HEK293 (cell line): ENCODE measurements around the gene AFG1L.
A peak's percentile ranks its signal among the peaks of the same experiment; 100 is the strongest.

Experiments
- CTCF ChIA-PET: fragments of 350-600 bp; formaldehyde crosslinking; extraction: SDS; loops from one replicate; lab custom pipeline; 2021; ENCODE audit warnings: antibody characterized with exemption; lab: Yijun Ruan, JAX
- POLR2A ChIA-PET: fragments of 300-600 bp; formaldehyde crosslinking; extraction: SDS; loops from one replicate; lab custom pipeline; 2020; ENCODE audit warnings: antibody characterized with exemption, inconsistent platforms; lab: Yijun Ruan, JAX
- H3K27ac ChIP-seq: fragments of 200-500 bp; sonication (Bioruptor generic); 2 replicates; pipeline ENCODE4 v1.5.1; 2014; ENCODE audit warnings: low read depth, low read length, control low read depth, inconsistent platforms; ENCODE audit errors: extremely low read depth
- H3K36me3 ChIP-seq, 2 experiments: fragments of 200-500 bp in 1 of 2; sonication (Bioruptor generic) in 1 of 2; 1 replicate in 1 of 2; 2 replicates in 1 of 2; pipeline ENCODE4 v1.5.1; 2014 to 2017; ENCODE audit warnings: inconsistent platforms in 2 of 2, low read length in 2 of 2; ENCODE audit not compliant: control insufficient read depth in 2 of 2, insufficient read depth in 1 of 2
- H3K4me1 ChIP-seq: fragments of 200-500 bp; sonication (Bioruptor generic); 2 replicates; pipeline ENCODE4 v1.5.1; 2014; ENCODE audit warnings: mild to moderate bottlenecking, low read length, inconsistent platforms; ENCODE audit not compliant: control insufficient read depth, insufficient read depth
- H3K4me3 ChIP-seq: 2 replicates; pipeline ENCODE4 v1.5.1; 2011; ENCODE audit warnings: low read depth, mild to moderate bottlenecking, control low read depth, low read length, moderate library complexity
- H3K9me3 ChIP-seq: fragments of 200-500 bp; sonication (Bioruptor generic); 2 replicates; pipeline ENCODE4 v1.5.1; 2014; ENCODE audit warnings: low read depth, low read length, inconsistent platforms; ENCODE audit not compliant: control insufficient read depth, insufficient read depth
- EGR2 ChIP-seq: fragments of 450-650 bp; formaldehyde crosslinking; IDR thresholded peaks from 2 replicates; pipeline ENCODE4 v1.5.1; 2016; ENCODE audit warnings: low read depth, missing biosample characterization, missing genetic modification characterization
- MYNN ChIP-seq: fragments of 450-650 bp; formaldehyde crosslinking; IDR thresholded peaks from 2 replicates; pipeline ENCODE4 v1.5.1; 2016; ENCODE audit warnings: missing biosample characterization, missing genetic modification characterization, borderline replicate concordance
- PRDM4 ChIP-seq: fragments of 450-650 bp; formaldehyde crosslinking; IDR thresholded peaks from 2 replicates; pipeline ENCODE4 v1.5.1; 2017; ENCODE audit warnings: missing biosample characterization, missing genetic modification characterization
- ZFP37 ChIP-seq: fragments of 450-650 bp; formaldehyde crosslinking; IDR thresholded peaks from 2 replicates; pipeline ENCODE4 v1.5.1; 2016; ENCODE audit warnings: missing biosample characterization, missing genetic modification characterization
- ZNF10 ChIP-seq: fragments of 450-650 bp; formaldehyde crosslinking; IDR thresholded peaks from 2 replicates; pipeline ENCODE4 v1.5.1; 2017; ENCODE audit warnings: missing biosample characterization, missing genetic modification characterization
- ZNF133 ChIP-seq: fragments of 450-650 bp; formaldehyde crosslinking; IDR thresholded peaks from 2 replicates; pipeline ENCODE4 v1.5.1; 2016; ENCODE audit warnings: missing biosample characterization, missing genetic modification characterization
- ZNF169 ChIP-seq: fragments of 450-650 bp; formaldehyde crosslinking; IDR thresholded peaks from 2 replicates; pipeline ENCODE4 v1.5.1; 2016; ENCODE audit warnings: missing biosample characterization, missing genetic modification characterization
- ZNF175 ChIP-seq: fragments of 450-650 bp; formaldehyde crosslinking; IDR thresholded peaks from 2 replicates; pipeline ENCODE4 v1.5.1; 2016; ENCODE audit warnings: missing biosample characterization, missing genetic modification characterization
- ZNF280D ChIP-seq: fragments of 450-650 bp; formaldehyde crosslinking; IDR thresholded peaks from 2 replicates; pipeline ENCODE4 v1.5.1; 2016; ENCODE audit warnings: missing biosample characterization, missing genetic modification characterization
- ZNF404 ChIP-seq: fragments of 450-650 bp; formaldehyde crosslinking; IDR thresholded peaks from 2 replicates; pipeline ENCODE4 v1.5.1; 2017; ENCODE audit warnings: missing biosample characterization, missing genetic modification characterization
- ZNF416 ChIP-seq: fragments of 450-650 bp; formaldehyde crosslinking; IDR thresholded peaks from 2 replicates; pipeline ENCODE4 v1.5.1; 2016; ENCODE audit warnings: missing biosample characterization, missing genetic modification characterization
- ZNF473 ChIP-seq: fragments of 450-650 bp; formaldehyde crosslinking; IDR thresholded peaks from 2 replicates; pipeline ENCODE4 v1.5.1; 2017; ENCODE audit warnings: missing biosample characterization, missing genetic modification characterization
- ZNF513 ChIP-seq: fragments of 450-650 bp; IDR thresholded peaks from 2 replicates; pipeline ENCODE4 v1.5.1; 2018; ENCODE audit warnings: missing biosample characterization, missing genetic modification characterization
- ZNF521 ChIP-seq: fragments of 450-650 bp; formaldehyde crosslinking; IDR thresholded peaks from 2 replicates; pipeline ENCODE4 v1.5.1; 2017; ENCODE audit warnings: missing biosample characterization, mild to moderate bottlenecking, missing genetic modification characterization
- ZNF580 ChIP-seq: fragments of 450-650 bp; formaldehyde crosslinking; IDR thresholded peaks from 2 replicates; pipeline ENCODE4 v1.5.1; 2016; ENCODE audit warnings: missing biosample characterization, missing genetic modification characterization
- ZNF701 ChIP-seq: fragments of 450-650 bp; formaldehyde crosslinking; IDR thresholded peaks from 2 replicates; pipeline ENCODE4 v1.5.1; 2016; ENCODE audit warnings: missing biosample characterization, missing genetic modification characterization
- ZNF843 ChIP-seq: fragments of 450-650 bp; formaldehyde crosslinking; IDR thresholded peaks from 2 replicates; pipeline ENCODE4 v1.5.1; 2016; ENCODE audit warnings: missing biosample characterization, missing genetic modification characterization
- TF ChIP-seq, protein P1 (sequence below): fragments of 450-650 bp; formaldehyde crosslinking; IDR thresholded peaks from 2 replicates; pipeline ENCODE4 v1.5.1; 2016; ENCODE audit warnings: missing biosample characterization, missing genetic modification characterization
- TF ChIP-seq, protein P2 (sequence below): fragments of 450-650 bp; formaldehyde crosslinking; IDR thresholded peaks from 2 replicates; pipeline ENCODE4 v1.5.1; 2016; ENCODE audit warnings: missing biosample characterization, missing genetic modification characterization

The AFG1L gene

GRCh38 chr6:108507316-108507715 is 212.5 kb downstream of the AFG1L start:
- CTCF ChIA-PET = interaction anchor here (0.6 to 1.5 kb wide), 4 partner anchors 8 to 15 kb away, joined by 3 read pairs; no protein-coding TSS in a partner anchor

GRCh38 chr6:108510461-108511319 is 215.8 kb downstream of the AFG1L start:
- ChIA-PET CTCF (interaction anchor here (0.6 to 1.7 kb wide), 5 partner anchors 10 to 1065 kb away, joined by 3 to 6 read pairs (median 4); no protein-coding TSS in a partner anchor), POLR2A (interaction anchor here (0.5 kb wide), 1 partner anchor 146 kb away, joined by 5 read pairs; no protein-coding TSS in a partner anchor)
- Histone ChIP-seq H3K36me3 (peaks cover 0 to 8% of the 10 kb centered on the region in 2 experiments; a peak in 1 of 3 replicates), H3K27ac (no peak overlapping the region), H3K4me3 (no peak overlapping the region), H3K9me3 (no peaks in the 10 kb centered on the region), H3K4me1 (no peaks in the 10 kb centered on the region)
- TF ChIP-seq, protein P1, sequence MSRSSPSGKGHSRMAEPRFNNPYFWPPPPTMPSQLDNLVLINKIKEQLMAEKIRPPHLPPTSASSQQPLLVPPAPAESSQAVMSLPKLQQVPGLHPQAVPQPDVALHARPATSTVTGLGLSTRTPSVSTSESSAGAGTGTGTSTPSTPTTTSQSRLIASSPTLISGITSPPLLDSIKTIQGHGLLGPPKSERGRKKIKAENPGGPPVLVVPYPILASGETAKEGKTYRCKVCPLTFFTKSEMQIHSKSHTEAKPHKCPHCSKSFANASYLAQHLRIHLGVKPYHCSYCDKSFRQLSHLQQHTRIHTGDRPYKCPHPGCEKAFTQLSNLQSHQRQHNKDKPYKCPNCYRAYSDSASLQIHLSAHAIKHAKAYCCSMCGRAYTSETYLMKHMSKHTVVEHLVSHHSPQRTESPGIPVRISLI (tag by site-specific recombination) = no peak
- TF ChIP-seq ZNF580 (tag by site-specific recombination) (no peak), ZNF169 (tag by site-specific recombination) (no peak), EGR2 (tag by site-specific recombination) (peak; percentile 52; the same call in 1 of the 2 replicates), PRDM4 (no peak)

More at GRCh38 chr6:108507316-108507715, 212.5 kb downstream of the AFG1L start:
- Histone ChIP-seq H3K9me3 (no peaks in the 10 kb centered on the region), H3K4me3 (no peak overlapping the region), H3K27ac (no peak overlapping the region), H3K4me1 (no peaks in the 10 kb centered on the region), H3K36me3 (peaks cover 0 to 6% of the 10 kb centered on the region in 2 experiments; a peak in 1 of 3 replicates)
- POLR2A ChIA-PET = no interaction called here
- TF ChIP-seq ZNF513 (tag by site-specific recombination) (no peak), ZNF843 (tag by site-specific recombination) (no peak), ZNF701 (tag by site-specific recombination) (no peak), ZNF521 (tag by site-specific recombination) (no peak), ZNF133 (tag by site-specific recombination) (no peak), ZNF175 (no peak), ZNF280D (tag by site-specific recombination) (no peak), ZNF473 (tag by site-specific recombination) (no peak), MYNN (tag by site-specific recombination) (no peak), ZNF416 (tag by site-specific recombination) (no peak), ZFP37 (tag by site-specific recombination) (no peak), ZNF10 (tag by site-specific recombination) (no peak), ZNF404 (tag by site-specific recombination) (no peak)
- TF ChIP-seq, protein P2, sequence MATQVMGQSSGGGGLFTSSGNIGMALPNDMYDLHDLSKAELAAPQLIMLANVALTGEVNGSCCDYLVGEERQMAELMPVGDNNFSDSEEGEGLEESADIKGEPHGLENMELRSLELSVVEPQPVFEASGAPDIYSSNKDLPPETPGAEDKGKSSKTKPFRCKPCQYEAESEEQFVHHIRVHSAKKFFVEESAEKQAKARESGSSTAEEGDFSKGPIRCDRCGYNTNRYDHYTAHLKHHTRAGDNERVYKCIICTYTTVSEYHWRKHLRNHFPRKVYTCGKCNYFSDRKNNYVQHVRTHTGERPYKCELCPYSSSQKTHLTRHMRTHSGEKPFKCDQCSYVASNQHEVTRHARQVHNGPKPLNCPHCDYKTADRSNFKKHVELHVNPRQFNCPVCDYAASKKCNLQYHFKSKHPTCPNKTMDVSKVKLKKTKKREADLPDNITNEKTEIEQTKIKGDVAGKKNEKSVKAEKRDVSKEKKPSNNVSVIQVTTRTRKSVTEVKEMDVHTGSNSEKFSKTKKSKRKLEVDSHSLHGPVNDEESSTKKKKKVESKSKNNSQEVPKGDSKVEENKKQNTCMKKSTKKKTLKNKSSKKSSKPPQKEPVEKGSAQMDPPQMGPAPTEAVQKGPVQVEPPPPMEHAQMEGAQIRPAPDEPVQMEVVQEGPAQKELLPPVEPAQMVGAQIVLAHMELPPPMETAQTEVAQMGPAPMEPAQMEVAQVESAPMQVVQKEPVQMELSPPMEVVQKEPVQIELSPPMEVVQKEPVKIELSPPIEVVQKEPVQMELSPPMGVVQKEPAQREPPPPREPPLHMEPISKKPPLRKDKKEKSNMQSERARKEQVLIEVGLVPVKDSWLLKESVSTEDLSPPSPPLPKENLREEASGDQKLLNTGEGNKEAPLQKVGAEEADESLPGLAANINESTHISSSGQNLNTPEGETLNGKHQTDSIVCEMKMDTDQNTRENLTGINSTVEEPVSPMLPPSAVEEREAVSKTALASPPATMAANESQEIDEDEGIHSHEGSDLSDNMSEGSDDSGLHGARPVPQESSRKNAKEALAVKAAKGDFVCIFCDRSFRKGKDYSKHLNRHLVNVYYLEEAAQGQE (tag by site-specific recombination) = no peak
- TF ChIP-seq, all 188 proteins: peak for 0
